HG02981 (cell line): Measurements from ENCODE around the gene PEAK1.
"Not testable (repeated sequence)": the region's sequence is repeated elsewhere in the genome, so short reads cannot be mapped to it uniquely, and the experiment has no call there.

Experiments
- ATAC-seq: cut with Tn5 transposase; IDR thresholded peaks from one replicate; pipeline ENCODE4 v1.9.1; 2021; ENCODE audit warnings: mild to moderate bottlenecking, moderate library complexity; ENCODE audit not compliant: unreplicated experiment

The PEAK1 gene

GRCh38 chr15:77312523-77312922, 107.4 kb downstream of the PEAK1 start:
- ATAC-seq, result no peak

- no peak for ATAC-seq
Observed at GRCh38 chr15:77311618-77312398, 108.1 kb downstream of the PEAK1 start.

DNA sequence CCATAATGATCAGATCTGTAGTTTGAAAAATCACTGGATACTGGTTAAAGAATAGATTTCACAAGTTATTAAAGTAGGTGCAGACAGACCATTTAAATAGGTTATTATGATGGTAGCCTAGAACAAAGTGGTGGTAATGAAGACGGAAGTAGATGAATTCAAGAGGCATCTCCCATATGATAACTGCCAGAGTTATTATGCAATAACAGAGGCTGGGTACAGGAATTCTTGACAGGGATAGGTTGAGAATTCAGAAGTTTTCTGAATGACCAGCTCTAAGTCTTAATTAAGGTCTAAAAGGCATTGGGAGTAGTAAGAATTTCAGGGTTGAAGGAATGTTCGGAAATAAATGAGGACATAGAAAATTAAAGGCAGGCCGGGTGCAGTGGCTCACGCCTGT, 108.9 kb downstream of the PEAK1 start:
- ATAC-seq, result no peak

DNA sequence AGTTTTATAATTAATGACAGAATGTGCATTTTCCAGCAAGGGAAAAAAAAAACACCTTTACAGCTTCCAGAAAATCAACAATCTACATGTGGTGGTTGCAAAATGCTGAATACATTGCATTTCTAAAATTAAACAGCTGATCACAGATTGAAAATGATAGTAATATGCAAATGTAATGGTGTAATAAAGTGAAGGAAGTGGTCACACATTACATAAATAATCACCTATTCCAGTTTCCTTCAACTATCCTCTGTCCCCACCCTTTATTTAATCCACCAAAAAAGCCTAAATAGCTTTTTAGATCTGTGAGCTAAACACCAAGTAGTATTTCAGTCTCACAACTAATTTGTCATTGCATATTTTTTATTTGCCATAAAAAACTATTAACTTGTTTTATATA, 110.5 kb downstream of the PEAK1 start:
- ATAC-seq, result no peak

- ATAC-seq, result no peak
Observed at GRCh38 chr15:77305953-77306352, 114.0 kb downstream of the PEAK1 start.

- no peak for ATAC-seq
Observed at GRCh38 chr15:77296773-77297337, 123.0 kb downstream of the PEAK1 start.

DNA sequence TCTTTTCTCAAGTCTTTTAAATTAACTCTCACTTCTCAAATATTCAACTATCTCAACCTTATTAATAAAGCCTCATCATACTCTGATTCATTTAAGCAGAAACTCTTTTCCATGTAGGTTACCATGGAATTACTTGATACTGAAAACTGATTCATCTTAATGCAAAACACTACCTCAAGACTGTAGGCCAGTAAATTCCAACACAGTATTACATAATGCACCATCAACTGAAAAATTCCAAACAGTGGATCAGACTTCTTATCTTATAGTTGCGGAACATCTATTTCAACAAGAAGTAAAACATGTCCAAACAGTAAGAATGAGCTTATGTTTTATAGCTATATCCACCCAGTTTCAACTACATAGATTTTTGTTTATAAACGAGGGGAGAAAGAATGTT, 124.5 kb downstream of the PEAK1 start:
- ATAC-seq, result no peak

DNA sequence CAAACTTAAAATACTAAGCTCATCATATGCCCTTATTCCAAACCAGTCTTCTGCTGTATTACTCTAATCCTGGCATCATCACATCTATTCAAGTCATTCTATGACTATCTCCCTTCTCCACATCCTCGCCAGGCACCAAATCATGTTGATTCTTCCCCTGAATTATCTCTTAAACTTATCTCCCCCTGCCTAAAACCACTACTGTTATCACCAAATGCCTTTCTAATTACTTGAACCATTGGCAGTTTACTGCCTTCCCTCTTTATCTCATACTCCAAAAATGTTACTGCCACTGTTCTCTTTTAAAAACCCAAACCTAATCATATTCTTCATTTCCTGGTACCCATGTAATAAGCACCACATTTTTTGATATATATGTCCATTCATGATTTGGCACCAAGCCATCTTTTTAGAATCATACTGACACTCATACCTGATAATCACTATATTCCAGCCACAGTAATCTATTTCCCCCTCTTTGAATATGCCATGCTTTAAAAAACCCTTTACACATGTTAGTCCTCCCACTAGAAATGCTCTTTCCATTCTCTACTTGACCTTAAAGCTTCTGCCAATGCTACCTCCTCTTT, 126.8 kb downstream of the PEAK1 start:
- ATAC-seq, result no peak

- ATAC-seq, result no peak
Observed at GRCh38 chr15:77291107-77291506, 128.8 kb downstream of the PEAK1 start.

DNA sequence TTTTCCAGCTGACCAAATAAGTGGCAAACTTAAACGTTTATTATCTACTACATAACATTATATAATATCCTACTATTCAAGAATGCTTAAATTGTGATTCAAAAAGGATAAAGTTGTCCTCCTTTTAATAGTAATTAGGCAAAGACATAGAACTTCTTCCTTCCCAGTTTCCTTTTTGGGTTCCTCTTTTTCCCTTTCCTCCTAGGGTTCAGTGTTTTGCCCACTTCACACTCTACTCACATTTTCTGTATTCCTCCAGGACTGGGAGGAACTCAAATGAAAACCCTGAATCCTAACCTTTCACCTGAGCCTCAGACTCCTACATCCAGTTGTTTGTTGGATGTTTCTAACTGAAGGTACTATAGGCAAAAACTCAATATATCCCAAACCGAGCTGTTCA, 132.5 kb downstream of the PEAK1 start:
- ATAC-seq, result no peak

DNA sequence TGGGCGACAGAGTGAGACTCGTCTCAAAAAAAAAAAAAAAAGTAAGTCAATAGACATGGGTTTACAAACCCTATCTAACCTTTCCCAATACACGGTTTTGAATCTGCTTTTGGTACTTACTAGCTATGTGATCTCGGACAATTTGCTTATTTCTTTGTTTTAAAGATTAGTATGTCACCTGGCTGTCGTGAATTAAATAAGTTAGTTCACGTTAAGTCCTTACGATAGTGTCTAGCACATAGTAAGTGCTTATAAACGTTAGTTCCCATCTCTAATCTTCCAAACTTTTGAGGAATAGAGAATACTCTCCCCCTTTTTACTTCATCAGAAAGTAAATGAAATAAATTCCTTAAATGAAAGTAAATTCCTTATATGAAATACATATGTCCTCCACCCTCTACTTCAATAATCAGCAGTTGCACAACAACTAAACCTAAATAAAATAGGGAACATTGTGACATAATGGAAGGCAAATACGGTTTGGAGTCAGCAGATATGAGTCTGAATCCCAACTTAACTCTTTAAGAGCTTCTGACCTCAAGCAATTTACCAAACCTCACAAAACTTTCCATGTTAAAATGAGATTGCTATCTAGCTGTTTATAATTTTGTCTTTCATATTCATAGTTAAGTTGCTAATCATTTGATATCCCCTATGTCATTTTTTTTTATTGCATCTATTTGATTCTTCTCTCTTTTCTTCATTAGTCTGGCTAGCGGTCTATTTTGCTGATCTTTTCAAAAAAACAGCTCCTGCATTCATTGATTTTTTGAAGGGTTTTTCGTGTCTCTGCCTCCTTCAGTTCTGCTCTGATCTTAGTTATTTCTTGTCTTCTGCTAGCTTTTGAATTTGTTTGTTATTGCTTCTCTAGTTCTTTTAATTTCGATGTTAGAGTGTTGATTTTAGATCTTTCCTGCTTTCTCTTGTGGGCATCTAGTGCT, 134.6 kb downstream of the PEAK1 start:
- ATAC-seq, result no peak

GRCh38 chr15:77282333-77282732, 137.6 kb downstream of the PEAK1 start:
- no peak for ATAC-seq

DNA sequence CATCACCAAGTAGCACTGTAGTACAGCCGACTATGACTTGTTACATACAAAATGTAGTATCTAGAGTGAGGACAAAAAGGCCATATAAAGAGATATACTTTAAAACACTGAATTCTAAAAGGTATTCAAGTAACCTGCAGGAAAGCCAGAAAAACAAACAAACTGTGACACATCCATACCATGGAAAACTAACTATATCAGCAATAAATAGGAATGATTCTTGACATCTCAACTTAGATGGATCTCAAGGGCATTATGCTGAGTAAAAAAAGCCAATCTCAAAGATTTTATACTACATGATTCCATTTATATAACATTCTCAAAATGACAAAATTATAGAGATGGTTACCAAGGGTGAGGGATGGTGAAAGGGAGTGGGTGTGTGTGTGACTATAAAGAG, 143.0 kb downstream of the PEAK1 start:
- ATAC-seq, result no peak

GRCh38 chr15:77276096-77276495, 143.8 kb downstream of the PEAK1 start:
- ATAC-seq, result no peak

DNA sequence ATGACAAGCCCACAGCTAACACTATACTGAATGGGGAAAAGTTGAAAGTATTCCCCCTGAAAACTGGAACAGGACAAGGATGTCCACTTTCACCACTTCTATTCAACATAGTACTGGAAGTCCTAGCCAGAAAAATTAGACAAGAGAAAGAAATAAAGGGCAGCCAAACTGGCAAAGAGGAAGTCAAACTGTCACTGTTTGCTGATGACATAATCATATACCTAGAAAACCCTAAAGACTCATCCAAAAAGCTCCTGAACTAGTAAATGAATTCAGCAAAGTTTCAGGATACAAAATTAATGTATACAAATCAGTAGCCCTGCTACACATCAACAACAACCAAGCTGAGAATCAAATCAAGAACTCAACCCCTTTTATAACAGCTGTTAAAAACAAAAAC, 146.8 kb downstream of the PEAK1 start:
- not testable (repeated sequence) for ATAC-seq

GRCh38 chr15:77266708-77267386, 153.1 kb downstream of the PEAK1 start:
- ATAC-seq, result no peak

DNA sequence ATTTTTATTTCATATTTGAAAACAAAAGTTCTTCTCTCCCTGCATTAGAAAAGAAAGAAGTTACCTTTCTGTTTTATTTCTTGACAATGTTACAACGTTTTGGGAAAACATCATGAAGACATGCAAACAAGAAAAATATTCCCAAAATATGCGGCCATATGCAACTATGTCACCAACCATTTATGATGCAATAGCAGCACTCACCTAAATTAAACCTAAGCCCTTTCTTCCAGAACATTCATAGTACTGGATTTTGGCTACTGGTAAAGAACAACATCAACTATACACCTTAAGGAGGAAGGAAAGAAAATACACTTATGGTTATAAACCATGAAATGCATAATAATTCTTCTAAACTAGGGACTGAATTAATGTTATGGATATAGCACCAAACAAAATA, 164.5 kb downstream of the PEAK1 start:
- ATAC-seq, result no peak

GRCh38 chr15:77251662-77252061, 168.2 kb downstream of the PEAK1 start:
- no peak for ATAC-seq

GRCh38 chr15:77247116-77247515, 172.8 kb downstream of the PEAK1 start:
- no peak for ATAC-seq

DNA sequence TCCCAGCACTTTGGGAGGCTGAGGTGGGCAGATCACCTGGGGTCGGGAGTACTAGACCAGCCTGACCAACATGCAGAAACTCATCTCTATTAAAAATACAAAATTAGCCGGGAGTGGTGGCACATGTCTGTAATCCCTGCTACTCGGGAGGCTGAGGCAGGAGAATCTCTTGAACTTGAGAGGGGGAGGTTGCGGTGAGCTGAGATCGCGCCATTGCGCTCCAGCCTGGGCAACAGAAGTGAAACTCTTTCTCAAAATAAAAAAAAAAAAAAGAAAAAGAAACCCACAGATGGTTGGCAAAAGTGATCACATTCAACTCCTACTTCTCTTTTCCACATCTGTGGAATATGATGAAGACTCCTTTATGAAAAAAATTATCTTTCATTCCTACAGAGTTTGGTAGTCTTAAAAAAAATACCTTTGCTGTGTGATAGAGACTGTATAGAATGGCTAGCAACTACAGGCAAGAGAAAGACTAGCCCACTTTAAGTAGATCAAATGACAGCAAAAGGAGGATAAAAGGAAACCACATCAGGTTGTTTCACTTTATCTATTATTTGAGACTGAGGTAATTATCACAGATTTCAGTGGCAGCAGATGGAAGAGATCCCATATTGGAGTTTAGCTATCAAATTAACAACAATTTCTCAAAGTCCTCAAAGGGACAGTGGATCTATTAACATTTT, 176.0 kb downstream of the PEAK1 start:
- no peak for ATAC-seq
